Transverse colon (tissue), 4 donors: Measurements from ENCODE around the gene FRG2B.
"Not testable (repeated sequence)": the region's sequence is repeated elsewhere in the genome, so short reads cannot be mapped to it uniquely, and the experiment has no call there.

Experiments
- POLR2A ChIP-seq: fragments of 450-650 bp; IDR thresholded peaks from one replicate; pipeline ENCODE4 v1.6.1; 2016; ENCODE audit warnings: antibody characterized with exemption, mild to moderate bottlenecking, moderate library complexity
- POLR2AphosphoS5 ChIP-seq, 3 donors: sonication (generic); formaldehyde crosslinking; IDR thresholded peaks; one replicate each; pipeline ENCODE4 v1.6.1; 2016; ENCODE audit warnings: antibody characterized with exemption in 3 of 3
- TF ChIP-seq, protein P1 (sequence below), 5 experiments: fragments of 200-600 bp in 3 of 5; fragments of 450-650 bp in 2 of 5; sonication (generic) in 3 of 5; IDR thresholded peaks; 1 replicate in 2 of 5; 2 replicates in 3 of 5; pipeline ENCODE4 v1.5.1; 2016 to 2017; ENCODE audit warnings: antibody characterized with exemption in 5 of 5, inconsistent platforms in 3 of 5, mild to moderate bottlenecking in 2 of 5, moderate library complexity in 1 of 5

DNA sequence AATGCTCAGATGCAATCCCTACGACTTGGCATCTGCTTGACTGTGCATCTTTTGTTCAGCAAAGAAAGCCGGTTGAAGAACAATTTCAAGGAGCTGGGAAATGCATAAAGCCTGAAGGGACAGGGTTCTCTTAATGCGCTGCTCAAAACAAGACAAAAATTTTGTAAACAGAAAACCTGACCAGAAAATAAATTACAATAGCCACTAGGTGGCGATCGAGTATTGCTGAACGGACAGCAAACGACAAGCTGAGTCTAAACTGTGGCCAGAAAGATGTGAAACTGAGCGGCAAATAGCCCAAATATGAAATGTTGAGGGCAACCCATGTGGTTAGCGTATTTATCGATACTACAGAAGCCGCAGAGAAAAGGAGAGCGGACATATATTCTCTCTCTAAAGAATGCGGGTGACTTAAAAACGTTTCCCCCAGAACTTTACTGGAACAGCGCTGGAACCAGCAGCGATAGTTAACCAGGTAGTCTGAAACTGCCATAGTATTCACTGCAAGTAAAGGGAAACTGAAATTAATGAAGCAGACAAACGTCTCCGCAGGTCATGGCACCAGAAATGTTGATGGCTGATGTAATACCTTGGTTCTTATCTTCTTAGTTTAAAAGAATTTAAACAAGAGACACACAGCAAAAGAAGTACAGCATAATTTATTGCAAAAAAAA lies 20.6 kb upstream of the FRG2B start:
- not testable (repeated sequence) for TF ChIP-seq POLR2AphosphoS5 (IDR thresholded peaks at IDR 0.05); POLR2A
- TF ChIP-seq, protein P1, sequence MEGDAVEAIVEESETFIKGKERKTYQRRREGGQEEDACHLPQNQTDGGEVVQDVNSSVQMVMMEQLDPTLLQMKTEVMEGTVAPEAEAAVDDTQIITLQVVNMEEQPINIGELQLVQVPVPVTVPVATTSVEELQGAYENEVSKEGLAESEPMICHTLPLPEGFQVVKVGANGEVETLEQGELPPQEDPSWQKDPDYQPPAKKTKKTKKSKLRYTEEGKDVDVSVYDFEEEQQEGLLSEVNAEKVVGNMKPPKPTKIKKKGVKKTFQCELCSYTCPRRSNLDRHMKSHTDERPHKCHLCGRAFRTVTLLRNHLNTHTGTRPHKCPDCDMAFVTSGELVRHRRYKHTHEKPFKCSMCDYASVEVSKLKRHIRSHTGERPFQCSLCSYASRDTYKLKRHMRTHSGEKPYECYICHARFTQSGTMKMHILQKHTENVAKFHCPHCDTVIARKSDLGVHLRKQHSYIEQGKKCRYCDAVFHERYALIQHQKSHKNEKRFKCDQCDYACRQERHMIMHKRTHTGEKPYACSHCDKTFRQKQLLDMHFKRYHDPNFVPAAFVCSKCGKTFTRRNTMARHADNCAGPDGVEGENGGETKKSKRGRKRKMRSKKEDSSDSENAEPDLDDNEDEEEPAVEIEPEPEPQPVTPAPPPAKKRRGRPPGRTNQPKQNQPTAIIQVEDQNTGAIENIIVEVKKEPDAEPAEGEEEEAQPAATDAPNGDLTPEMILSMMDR (IDR thresholded peaks at IDR 0.05) = peak in 3 of 5 experiments; percentile 20 to 45 (median 32)
